HEK293 (cell line): Measurements from ENCODE around the gene ADAMTS17.

Source experiments
- CTCF ChIA-PET: fragments of 350-600 bp; formaldehyde crosslinking; extraction: SDS; loops from one replicate; lab custom pipeline; 2021; ENCODE audit warnings: antibody characterized with exemption; lab: Yijun Ruan, JAX
- POLR2A ChIA-PET: fragments of 300-600 bp; formaldehyde crosslinking; extraction: SDS; loops from one replicate; lab custom pipeline; 2020; ENCODE audit warnings: antibody characterized with exemption, inconsistent platforms; lab: Yijun Ruan, JAX
- H3K27ac ChIP-seq: fragments of 200-500 bp; sonication (Bioruptor generic); 2 replicates; pipeline ENCODE4 v1.5.1; 2014; ENCODE audit warnings: low read depth, low read length, control low read depth, inconsistent platforms; ENCODE audit errors: extremely low read depth
- H3K36me3 ChIP-seq, 2 experiments: fragments of 200-500 bp in 1 of 2; sonication (Bioruptor generic) in 1 of 2; 1 replicate in 1 of 2; 2 replicates in 1 of 2; pipeline ENCODE4 v1.5.1; 2014 to 2017; ENCODE audit warnings: inconsistent platforms in 2 of 2, low read length in 2 of 2; ENCODE audit not compliant: control insufficient read depth in 2 of 2, insufficient read depth in 1 of 2
- H3K4me1 ChIP-seq: fragments of 200-500 bp; sonication (Bioruptor generic); 2 replicates; pipeline ENCODE4 v1.5.1; 2014; ENCODE audit warnings: mild to moderate bottlenecking, low read length, inconsistent platforms; ENCODE audit not compliant: control insufficient read depth, insufficient read depth
- H3K4me3 ChIP-seq: 2 replicates; pipeline ENCODE4 v1.5.1; 2011; ENCODE audit warnings: low read depth, mild to moderate bottlenecking, control low read depth, low read length, moderate library complexity
- H3K9me3 ChIP-seq: fragments of 200-500 bp; sonication (Bioruptor generic); 2 replicates; pipeline ENCODE4 v1.5.1; 2014; ENCODE audit warnings: low read depth, low read length, inconsistent platforms; ENCODE audit not compliant: control insufficient read depth, insufficient read depth
- BCL11A ChIP-seq: fragments of 450-650 bp; formaldehyde crosslinking; IDR thresholded peaks from 2 replicates; pipeline ENCODE4 v1.5.1; 2016; ENCODE audit warnings: low read depth, missing biosample characterization, missing genetic modification characterization
- BCL6B ChIP-seq: fragments of 450-650 bp; formaldehyde crosslinking; IDR thresholded peaks from 2 replicates; pipeline ENCODE4 v1.5.1; 2017; ENCODE audit warnings: missing biosample characterization, missing genetic modification characterization
- FEZF1 ChIP-seq: fragments of 450-650 bp; formaldehyde crosslinking; IDR thresholded peaks from 2 replicates; pipeline ENCODE4 v1.5.1; 2016; ENCODE audit warnings: missing biosample characterization, missing genetic modification characterization
- KLF1 ChIP-seq: fragments of 450-650 bp; formaldehyde crosslinking; IDR thresholded peaks from 2 replicates; pipeline ENCODE4 v1.5.1; 2016; ENCODE audit warnings: missing biosample characterization, missing genetic modification characterization
- KLF9 ChIP-seq: fragments of 450-650 bp; formaldehyde crosslinking; IDR thresholded peaks from 2 replicates; pipeline ENCODE4 v1.5.1; 2016; ENCODE audit warnings: missing biosample characterization, missing genetic modification characterization, low read depth
- PRDM2 ChIP-seq: fragments of 450-650 bp; formaldehyde crosslinking; IDR thresholded peaks from 2 replicates; pipeline ENCODE4 v1.5.1; 2016; ENCODE audit warnings: missing biosample characterization, missing genetic modification characterization, borderline replicate concordance
- REPIN1 ChIP-seq: fragments of 450-650 bp; formaldehyde crosslinking; IDR thresholded peaks from 2 replicates; pipeline ENCODE4 v1.5.1; 2017; ENCODE audit warnings: missing biosample characterization, missing genetic modification characterization, low read depth
- ZIC2 ChIP-seq: fragments of 450-650 bp; formaldehyde crosslinking; IDR thresholded peaks from 2 replicates; pipeline ENCODE4 v1.5.1; 2016; ENCODE audit warnings: missing biosample characterization, missing genetic modification characterization
- ZNF140 ChIP-seq: fragments of 450-650 bp; formaldehyde crosslinking; IDR thresholded peaks from 2 replicates; pipeline ENCODE4 v1.5.1; 2016; ENCODE audit warnings: missing biosample characterization, missing genetic modification characterization
- ZNF2 ChIP-seq: fragments of 450-650 bp; formaldehyde crosslinking; IDR thresholded peaks from 2 replicates; pipeline ENCODE4 v1.5.1; 2016; ENCODE audit warnings: missing biosample characterization, missing genetic modification characterization
- ZNF211 ChIP-seq: fragments of 450-650 bp; formaldehyde crosslinking; IDR thresholded peaks from 2 replicates; pipeline ENCODE4 v1.5.1; 2016; ENCODE audit warnings: low read depth, missing biosample characterization, missing genetic modification characterization
- ZNF394 ChIP-seq: fragments of 450-650 bp; formaldehyde crosslinking; IDR thresholded peaks from 2 replicates; pipeline ENCODE4 v1.5.1; 2016; ENCODE audit warnings: missing biosample characterization, missing genetic modification characterization, mild to moderate bottlenecking, moderate library complexity, borderline replicate concordance
- ZNF510 ChIP-seq: fragments of 450-650 bp; formaldehyde crosslinking; IDR thresholded peaks from 2 replicates; pipeline ENCODE4 v1.5.1; 2018; ENCODE audit warnings: mild to moderate bottlenecking, missing genetic modification characterization, missing biosample characterization; ENCODE audit not compliant: insufficient replicate concordance
- ZNF585B ChIP-seq: fragments of 450-650 bp; formaldehyde crosslinking; IDR thresholded peaks from 2 replicates; pipeline ENCODE4 v1.5.1; 2016; ENCODE audit warnings: missing biosample characterization, missing genetic modification characterization
- ZNF621 ChIP-seq: fragments of 450-650 bp; formaldehyde crosslinking; IDR thresholded peaks from 2 replicates; pipeline ENCODE4 v1.5.1; 2017; ENCODE audit warnings: missing biosample characterization, missing genetic modification characterization
- ZNF658 ChIP-seq: fragments of 450-650 bp; formaldehyde crosslinking; IDR thresholded peaks from 2 replicates; pipeline ENCODE4; 2016; ENCODE audit warnings: missing biosample characterization, missing genetic modification characterization
- TF ChIP-seq, protein P1 (sequence below): fragments of 450-650 bp; formaldehyde crosslinking; IDR thresholded peaks from 2 replicates; pipeline ENCODE4 v1.5.1; 2016; ENCODE audit warnings: missing biosample characterization, missing genetic modification characterization
- TF ChIP-seq, protein P2 (sequence below): fragments of 450-650 bp; formaldehyde crosslinking; IDR thresholded peaks from 2 replicates; pipeline ENCODE4 v1.5.1; 2016; ENCODE audit warnings: missing biosample characterization, missing genetic modification characterization
- TF ChIP-seq, protein P3 (sequence below): sonication (generic); formaldehyde crosslinking; IDR thresholded peaks from 2 replicates; pipeline ENCODE4 v1.8.1; 2022; ENCODE audit warnings: mild to moderate bottlenecking, moderate library complexity, missing genetic modification reagents

Gene ADAMTS17

DNA sequence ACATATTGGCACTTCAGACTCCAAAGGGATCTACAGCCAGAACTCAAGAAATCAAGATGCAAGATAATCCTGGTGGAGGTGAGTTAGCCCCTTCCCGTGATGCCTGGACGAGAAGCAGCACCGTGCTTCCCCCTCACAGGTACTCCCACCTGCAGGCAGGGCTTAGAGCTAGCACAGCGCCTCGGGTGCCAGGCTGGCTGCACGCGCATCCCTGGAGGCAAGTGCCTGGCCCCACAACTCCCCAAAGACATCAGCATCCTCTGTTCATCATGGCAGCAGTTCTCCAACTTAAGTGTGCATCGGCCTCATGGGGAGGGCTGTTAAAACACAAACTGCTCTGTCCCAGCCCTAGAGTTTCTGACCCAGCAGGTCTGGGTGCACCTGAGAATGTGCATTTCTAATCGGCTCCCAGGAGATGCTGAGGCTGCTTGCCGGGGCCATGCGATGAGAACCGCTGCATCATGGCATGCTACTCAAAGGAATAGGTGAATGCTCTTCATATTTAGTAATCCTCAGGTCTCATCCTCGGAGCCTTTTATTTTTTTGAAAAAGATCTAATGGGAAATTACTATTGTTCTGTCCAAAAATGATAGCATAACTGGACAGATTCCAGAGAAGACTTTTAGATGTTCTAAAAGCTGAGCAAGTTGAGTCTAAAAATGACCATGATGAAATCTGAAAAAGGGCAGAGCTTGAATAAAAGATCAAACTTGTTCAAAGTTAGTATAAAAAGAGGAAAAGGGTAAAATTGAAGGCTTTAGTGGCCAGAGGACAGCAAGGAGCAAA, 244.2 kb downstream of the ADAMTS17 start:
- no peaks in the 10 kb centered on the region for H3K36me3 ChIP-seq
- CTCF ChIA-PET: no interaction called here
- POLR2A ChIA-PET: no interaction called here
- no peak overlapping the region for H3K27ac ChIP-seq
- no peak for TF ChIP-seq KLF9
- no peak for TF ChIP-seq BCL11A (tag by site-specific recombination)
- TF ChIP-seq, protein P1, sequence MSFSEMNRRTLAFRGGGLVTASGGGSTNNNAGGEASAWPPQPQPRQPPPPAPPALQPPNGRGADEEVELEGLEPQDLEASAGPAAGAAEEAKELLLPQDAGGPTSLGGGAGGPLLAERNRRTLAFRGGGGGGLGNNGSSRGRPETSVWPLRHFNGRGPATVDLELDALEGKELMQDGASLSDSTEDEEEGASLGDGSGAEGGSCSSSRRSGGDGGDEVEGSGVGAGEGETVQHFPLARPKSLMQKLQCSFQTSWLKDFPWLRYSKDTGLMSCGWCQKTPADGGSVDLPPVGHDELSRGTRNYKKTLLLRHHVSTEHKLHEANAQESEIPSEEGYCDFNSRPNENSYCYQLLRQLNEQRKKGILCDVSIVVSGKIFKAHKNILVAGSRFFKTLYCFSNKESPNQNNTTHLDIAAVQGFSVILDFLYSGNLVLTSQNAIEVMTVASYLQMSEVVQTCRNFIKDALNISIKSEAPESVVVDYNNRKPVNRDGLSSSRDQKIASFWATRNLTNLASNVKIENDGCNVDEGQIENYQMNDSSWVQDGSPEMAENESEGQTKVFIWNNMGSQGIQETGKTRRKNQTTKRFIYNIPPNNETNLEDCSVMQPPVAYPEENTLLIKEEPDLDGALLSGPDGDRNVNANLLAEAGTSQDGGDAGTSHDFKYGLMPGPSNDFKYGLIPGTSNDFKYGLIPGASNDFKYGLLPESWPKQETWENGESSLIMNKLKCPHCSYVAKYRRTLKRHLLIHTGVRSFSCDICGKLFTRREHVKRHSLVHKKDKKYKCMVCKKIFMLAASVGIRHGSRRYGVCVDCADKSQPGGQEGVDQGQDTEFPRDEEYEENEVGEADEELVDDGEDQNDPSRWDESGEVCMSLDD: no peak
- TF ChIP-seq ZNF140 (tag by site-specific recombination): no peak
- TF ChIP-seq ZNF510 (tag by site-specific recombination): no peak
- TF ChIP-seq ZNF211 (tag by site-specific recombination): no peak
- TF ChIP-seq ZIC2 (tag by site-specific recombination): no peak
- TF ChIP-seq, protein P2, sequence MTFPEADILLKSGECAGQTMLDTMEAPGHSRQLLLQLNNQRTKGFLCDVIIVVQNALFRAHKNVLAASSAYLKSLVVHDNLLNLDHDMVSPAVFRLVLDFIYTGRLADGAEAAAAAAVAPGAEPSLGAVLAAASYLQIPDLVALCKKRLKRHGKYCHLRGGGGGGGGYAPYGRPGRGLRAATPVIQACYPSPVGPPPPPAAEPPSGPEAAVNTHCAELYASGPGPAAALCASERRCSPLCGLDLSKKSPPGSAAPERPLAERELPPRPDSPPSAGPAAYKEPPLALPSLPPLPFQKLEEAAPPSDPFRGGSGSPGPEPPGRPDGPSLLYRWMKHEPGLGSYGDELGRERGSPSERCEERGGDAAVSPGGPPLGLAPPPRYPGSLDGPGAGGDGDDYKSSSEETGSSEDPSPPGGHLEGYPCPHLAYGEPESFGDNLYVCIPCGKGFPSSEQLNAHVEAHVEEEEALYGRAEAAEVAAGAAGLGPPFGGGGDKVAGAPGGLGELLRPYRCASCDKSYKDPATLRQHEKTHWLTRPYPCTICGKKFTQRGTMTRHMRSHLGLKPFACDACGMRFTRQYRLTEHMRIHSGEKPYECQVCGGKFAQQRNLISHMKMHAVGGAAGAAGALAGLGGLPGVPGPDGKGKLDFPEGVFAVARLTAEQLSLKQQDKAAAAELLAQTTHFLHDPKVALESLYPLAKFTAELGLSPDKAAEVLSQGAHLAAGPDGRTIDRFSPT (tag by site-specific recombination): no peak
- TF ChIP-seq FEZF1 (tag by site-specific recombination): no peak
- TF ChIP-seq BCL6B: no peak
- TF ChIP-seq ZNF658 (tag by site-specific recombination): no peak
- no peak for TF ChIP-seq ZNF394
- TF ChIP-seq KLF1 (tag by site-specific recombination): no peak
- TF ChIP-seq REPIN1 (tag by site-specific recombination): no peak
- no peak for TF ChIP-seq ZNF621
- no peak for TF ChIP-seq ZNF2 (tag by site-specific recombination)
- TF ChIP-seq PRDM2 (tag by site-specific recombination): no peak
- TF ChIP-seq, protein P3, sequence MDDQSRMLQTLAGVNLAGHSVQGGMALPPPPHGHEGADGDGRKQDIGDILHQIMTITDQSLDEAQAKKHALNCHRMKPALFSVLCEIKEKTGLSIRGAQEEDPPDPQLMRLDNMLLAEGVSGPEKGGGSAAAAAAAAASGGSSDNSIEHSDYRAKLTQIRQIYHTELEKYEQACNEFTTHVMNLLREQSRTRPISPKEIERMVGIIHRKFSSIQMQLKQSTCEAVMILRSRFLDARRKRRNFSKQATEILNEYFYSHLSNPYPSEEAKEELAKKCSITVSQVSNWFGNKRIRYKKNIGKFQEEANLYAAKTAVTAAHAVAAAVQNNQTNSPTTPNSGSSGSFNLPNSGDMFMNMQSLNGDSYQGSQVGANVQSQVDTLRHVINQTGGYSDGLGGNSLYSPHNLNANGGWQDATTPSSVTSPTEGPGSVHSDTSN (CRISPR knock-in tag): no peak
- TF ChIP-seq ZNF585B (tag by site-specific recombination): no peak
- H3K4me1 ChIP-seq: peaks cover 15% of the 10 kb centered on the region
- no peak overlapping the region for H3K4me3 ChIP-seq
- H3K9me3 ChIP-seq: no peaks in the 10 kb centered on the region
